HG03469 (cell line): ENCODE data around the gene PIGU.
"Not testable (repeated sequence)": the region's sequence is repeated elsewhere in the genome, so short reads cannot be mapped to it uniquely, and the experiment has no call there.

Experiments used
- ATAC-seq: cut with Tn5 transposase; IDR thresholded peaks from one replicate; pipeline ENCODE4 v1.9.1; 2021; ENCODE audit warnings: mild to moderate bottlenecking, moderate library complexity, moderate number of reproducible peaks; ENCODE audit not compliant: unreplicated experiment

The PIGU gene

DNA sequence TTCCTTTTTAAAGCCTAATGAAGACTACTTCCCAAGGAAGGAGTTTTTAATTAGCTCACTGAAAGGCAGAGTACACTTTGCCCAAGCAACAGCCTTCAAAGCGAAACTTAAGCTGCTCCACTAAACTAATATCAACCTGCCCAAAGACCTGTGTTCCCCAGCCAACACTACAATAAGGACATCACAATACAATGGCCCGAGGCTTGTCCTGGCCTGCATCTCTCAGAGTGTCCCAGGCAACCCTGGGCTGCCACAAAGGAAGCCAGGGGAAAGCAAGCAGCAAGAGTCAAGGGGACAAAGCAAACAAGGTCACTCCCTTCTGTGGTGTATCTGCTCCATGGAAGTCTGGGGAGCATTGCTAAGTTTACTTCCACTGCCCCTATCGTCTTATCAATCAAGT is 52.3 kb downstream of the PIGU start:
- no peak for ATAC-seq

DNA sequence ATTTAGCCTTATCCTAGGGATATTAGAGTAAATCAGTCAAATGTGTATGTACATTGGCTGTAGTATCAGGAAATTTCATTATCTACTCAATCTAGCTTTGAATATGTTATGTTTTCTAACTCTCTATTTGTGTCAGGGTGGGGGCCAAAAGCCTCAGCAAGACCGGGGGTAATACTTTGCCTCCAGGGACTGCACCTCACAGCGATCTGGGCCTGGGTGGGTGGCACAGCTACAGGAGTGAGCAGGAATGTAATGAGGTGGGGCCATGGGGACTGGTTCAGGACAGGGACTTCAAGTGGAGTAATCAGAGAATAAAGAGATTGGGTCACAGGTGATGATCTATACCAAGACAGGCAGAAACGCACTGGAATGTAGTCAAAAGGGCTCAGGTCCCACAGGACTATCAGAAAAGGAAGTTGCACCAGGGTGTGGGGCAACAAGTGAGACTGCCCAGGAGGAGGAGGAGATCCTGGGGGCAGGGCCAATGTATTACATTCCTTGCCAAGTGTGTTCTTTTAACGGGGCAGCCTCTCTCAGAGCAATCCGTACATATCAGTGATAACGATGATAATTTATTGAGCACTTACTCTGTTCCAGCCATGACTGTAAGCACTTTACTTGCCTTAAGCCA is 54.0 kb downstream of the PIGU start:
- ATAC-seq = no peak

DNA sequence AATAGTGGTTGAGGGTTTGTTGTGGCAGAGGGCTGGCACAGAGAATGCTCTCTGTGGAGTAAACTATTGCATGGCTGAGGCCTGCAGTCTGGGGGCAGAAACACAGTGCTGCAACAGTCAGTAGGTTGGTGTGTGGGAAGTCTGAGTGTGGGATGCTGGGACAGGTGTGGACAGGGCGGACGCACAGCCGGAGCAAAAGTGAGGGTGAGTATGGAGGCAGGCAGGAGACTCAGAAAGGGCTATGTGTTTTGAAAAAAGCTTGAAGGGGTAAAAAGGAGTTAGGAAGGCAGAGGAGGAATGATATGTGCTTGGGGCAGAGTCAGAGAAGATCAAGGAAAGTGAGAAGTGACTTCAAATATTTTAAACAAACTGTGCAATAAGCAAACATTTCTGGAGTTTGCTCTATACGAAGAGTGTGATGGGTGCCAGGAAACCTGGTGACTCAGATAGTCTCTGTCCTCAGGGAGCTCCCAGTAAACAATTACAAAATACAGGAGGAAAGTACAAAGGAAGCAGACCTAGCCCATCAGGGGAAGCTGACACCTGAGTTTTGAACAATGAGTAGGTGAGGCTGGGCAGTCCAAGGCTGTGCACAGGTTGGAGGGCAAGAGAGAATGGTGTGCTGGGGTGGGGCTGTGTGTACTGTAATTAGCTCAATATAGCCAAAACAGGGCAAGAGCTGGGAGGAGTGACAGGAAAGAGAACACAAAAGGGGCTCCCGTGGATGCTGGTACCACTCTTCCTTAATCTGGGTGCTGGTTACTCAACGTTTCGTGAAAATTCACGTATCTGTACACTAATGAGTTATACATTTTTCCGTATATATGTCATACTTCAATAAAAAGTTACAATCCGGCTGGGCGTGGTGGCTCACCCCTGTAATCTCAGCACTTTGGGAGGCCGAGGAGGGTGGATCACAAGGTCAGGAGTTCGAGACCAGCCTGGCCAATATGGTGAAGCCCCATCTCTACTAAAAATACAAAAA is 55.2 kb downstream of the PIGU start:
- no peak for ATAC-seq

DNA sequence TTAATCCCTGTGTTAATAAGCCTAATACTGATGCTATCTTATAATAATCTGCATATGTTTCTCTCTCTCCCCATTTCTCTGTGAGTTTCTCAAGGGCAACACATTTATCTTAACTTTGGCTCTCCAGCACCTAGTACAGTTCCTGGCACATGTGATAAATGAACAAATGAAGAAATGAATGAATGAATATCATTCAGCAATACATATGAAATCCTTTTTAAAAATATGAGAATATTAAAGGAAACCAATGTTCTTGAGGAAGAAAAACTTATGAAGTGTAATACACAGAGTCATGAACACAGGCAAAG is 55.9 kb downstream of the PIGU start:
- no peak for ATAC-seq

DNA sequence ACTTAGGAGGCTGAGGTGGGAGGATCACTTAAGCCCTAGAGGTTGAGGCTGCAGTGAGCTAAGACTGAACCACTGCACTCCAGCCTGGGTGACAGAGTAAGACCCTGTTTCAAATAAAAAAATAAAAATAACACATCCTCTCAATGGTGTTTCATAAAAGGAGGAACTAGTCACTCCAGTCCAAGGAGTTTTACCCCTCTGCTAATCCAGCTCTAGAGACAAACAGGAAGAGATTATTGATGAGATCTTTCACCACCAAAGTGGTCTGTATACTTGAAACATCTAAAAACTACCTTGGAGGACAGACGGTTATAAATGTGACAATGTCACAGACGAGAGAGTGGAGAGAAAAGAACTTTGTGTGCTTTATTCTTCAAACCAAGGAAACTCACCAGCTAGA is 58.2 kb downstream of the PIGU start:
- no peak for ATAC-seq

DNA sequence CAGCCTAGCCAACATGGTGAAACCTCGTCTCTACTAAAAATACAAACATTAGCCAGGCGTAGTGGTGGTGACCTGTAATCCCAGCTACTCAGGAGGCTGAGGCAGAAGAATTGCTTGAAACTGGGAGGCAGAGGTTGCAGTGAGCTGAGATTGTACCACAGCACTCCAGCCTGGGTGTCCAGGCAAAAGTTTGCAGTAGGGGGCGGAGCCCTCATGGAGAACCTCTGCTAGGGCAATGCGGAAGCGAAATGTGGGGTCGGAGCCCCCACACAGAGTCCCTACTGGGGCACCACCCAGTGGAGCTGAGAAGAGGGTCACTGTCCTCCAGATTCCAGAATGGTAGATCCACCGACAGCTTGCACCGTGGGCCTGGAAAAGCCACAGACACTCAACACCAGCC is 60.0 kb downstream of the PIGU start:
- ATAC-seq = not testable (repeated sequence)

DNA sequence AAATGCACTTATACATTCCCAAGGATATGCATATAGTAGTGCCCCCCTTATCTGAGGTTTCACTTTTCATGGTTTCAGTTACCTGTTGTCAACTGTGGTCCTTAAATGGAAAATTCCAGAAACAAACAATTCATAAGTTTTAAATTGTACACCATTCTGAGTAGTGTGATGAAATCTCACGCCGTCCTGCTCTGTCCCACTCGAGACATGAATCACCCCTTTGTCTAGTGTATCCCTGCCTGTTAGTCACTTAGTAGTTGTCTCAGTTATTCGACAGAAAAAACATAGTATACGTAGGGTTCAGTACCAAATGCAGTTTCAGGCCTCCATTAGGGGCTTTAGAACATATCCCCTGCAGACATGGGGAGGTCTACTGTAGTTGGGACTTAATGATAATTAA is 61.4 kb downstream of the PIGU start:
- ATAC-seq = no peak

DNA sequence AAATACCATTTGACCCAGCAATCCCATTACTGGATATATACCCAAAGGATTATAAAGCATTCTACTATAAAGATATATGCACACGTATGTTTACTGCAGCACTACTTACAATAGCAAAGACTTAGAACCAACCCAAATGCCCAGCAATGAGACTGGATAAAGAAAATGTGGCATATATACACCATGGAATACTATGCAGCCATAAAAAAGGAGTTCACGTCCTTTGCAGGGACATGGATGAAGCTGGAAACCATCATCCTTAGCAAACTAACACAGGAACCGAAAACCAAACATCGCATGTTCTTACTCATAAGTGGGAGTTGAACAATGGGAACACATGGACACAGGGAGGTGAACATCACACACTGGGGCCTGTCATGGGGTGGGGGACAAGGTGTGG is 64.9 kb downstream of the PIGU start:
- ATAC-seq = not testable (repeated sequence)

DNA sequence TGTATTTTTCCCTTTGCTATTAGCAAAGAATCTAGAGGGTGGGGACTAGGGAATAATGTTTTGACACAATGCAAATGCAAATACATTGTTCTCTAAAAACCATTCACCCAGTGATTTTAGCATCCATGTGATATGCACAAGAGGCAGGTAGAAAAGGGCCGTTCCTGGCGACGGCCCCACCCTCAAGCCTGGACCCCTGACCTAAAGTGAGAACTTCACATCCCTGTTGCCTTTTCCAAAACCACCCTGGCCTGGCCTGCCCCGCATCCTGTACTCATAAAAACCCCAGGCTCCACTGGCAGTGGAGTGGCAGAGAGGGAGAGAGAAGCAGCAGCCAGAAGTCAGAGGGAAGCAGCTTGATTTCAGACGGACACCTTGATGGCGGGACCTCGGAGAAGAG is 69.8 kb downstream of the PIGU start:
- no peak for ATAC-seq

DNA sequence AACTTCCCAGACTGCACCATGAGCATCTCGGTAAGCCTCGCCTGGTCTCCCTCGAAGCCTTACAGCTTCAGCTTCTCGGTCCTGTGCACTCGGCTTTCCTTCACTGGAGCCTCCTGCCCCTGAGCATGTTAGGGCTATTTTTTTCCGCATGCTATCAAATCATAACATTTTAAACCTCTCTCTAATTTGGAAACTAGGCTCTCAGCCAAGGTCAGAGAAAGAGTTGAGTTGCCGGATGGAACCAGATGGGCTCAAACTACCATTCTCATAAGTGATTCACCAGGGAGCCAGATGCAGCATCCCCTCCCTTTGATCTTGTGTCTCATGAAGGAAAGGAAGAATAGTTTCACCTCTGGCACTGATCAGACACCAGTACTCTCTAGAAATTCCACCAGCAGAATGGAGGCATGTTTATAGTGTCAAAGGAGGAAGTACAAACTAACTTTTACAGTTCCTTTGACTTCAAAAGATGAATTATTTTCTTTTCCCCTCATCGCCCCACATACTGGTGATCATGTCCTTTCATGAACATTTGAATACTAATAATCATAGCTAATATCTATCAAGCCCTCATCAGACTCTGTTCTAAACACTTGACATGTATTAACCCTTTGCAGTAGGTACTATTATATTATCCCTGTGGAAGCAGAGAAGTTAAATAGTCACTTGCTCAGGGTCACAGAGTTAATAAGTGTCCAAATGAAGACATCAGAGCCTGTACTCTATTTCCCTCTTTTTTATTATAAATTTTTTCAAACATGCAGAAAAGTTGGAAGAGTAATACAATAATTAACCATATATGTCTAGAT is 71.7 kb downstream of the PIGU start:
- ATAC-seq = no peak

DNA sequence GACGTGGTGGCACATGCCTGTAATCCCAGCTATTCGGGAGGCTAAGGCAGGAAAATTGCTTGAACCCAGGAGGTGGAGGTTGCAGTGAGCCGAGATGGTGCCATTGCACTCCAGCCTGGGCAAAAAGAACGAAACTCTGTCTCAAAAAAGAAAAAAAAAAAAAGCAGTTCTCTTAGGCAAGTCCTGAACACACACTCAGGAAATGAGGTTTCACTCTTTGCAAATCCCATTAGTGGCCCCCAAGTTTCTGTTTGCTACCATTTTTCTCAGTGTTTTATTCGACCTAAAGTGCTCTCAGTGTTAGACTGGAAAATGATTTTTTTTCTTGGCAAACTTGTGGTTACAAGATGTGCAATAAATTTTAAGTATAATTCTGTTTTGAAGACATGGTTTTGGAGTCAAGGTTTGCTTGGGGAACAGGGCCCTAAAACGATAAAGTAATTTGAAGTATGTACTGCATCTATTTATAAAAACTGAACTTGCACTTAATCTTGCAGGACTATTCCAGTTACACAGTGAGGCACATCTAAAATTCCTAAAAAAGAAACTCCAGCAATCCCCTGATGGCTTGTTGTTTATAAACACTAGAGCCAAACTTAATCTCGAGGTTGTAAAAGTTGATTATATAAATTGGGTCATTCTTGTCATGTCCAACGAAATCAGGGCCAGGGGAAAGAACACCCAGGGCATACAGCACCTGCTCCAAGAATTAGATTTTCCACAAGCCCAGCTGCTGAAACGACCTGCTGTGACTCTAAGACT is 75.8 kb downstream of the PIGU start:
- ATAC-seq = no peak

DNA sequence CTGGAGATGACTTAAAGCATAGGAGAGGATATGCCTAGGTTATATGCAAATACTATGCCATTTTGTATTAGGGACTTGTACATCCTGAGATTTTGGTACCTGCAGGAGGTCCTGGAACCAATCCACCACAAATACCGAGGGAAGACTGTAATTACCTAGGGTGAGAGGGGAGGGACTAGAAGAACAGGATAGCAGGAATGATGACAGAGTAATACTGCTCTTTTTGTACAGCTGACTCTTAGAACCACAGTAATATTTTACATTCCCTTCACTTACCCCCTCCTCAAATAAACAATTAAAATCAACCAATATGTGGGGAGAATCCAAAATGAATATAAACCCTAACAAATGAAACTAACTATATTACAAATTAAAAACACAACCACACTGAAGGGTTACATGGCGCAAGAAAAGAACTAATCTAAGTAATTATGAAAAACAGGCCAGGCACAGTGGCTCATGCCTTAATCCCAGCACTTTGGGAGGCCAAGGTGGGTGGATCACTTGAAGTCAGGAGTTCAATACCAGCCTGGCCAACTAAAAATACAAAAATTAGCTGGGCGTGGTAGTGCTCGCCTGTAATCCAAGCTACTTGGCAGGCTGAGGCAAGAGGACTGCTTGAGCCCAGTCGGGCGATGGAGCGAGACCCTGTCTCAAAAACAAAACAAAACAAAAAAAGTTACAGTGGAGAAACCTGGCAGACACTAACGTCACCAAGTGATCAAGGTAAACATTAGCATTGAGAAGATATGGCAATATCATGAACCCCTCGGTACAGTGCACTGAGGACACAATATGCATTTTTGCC is 81.3 kb downstream of the PIGU start:
- no peak for ATAC-seq

DNA sequence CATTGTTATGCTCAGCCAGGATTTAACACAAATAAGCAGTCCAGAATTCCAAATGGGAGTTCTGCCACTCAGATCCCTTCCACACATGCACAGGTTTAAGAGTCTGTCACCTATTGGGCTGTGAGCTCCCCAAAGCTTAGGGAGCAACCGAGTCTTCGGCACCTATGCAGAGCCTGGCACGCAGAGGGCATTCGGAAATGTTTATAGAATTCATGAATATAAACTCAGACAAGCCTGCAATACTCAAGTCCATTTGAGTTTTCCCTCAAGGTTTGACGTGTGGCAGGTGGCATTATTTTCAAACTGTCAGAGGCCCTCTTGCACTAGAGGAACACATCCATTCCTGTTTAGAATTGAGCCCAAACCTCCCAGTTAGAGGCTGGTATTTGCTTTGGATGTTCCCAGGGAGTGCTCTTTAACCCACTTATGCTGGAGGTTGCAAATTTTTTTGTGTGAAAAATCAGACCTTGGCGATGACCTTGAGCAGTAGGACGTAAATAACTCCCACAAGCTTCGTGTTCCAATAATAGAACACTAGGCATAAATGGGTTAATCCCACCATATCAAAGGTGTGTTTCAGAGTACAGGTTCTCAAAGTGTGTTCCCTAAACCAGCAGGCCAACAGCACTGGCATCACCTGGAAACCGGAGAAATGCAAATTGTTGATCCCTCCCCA is 90.3 kb downstream of the PIGU start:
- ATAC-seq = no peak

DNA sequence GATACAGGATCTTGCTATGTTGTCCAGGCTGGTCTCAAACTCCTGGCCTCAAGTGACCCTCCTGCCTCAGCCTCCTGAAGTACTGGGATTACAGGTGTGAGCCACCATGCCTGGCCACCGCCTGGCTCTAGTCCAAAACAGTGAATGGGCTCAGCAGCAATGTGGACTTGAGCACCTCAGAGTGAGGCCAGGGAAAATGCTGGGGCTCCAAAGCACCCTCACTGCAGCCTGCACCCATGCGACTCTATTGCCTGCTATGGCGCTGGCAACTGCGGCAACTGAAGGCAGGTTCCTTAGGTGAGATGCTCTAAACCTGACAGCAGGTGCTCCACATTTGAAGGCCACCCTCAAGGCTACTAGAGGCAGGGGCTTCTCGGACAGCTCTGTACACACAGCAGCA is 91.9 kb downstream of the PIGU start:
- ATAC-seq = no peak

DNA sequence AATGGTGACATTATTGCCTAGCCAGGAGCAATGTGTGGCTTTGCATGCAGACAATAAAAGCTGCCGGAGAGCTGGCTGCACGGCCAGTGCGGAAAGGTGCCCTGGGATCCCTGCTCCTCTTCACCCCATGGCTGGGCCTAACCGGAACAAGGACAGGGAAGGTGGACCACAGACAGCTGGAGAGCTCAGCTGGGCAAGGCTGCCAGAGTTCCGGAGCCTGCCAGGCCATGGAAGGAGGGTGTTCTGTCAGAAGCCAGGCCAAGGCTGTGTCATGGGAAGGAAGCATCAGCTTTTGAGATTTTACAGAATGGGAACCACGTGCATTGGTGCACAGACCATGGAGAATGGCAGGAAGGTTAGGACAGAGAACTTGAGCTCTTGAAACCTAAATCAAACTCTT is 93.3 kb downstream of the PIGU start:
- ATAC-seq = no peak

DNA sequence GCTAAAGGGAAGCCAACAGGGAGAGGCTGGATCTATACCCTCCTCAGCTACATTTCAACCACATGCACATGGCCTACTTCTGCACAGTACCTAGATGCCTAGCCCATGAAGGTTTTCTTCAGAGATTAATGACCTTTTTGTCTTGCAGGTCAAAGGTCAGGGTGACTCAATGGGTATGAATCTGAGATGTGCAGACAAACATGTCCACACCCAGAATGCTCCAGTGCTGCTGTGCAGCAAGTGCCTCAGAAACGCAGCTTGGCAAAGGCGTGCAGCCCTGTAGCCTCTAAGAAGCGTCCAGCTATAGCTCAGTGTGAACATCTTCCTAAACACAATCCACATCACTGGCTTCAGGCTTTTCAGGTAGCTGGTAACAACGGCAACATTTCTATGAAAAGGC is 94.0 kb downstream of the PIGU start:
- ATAC-seq = no peak

DNA sequence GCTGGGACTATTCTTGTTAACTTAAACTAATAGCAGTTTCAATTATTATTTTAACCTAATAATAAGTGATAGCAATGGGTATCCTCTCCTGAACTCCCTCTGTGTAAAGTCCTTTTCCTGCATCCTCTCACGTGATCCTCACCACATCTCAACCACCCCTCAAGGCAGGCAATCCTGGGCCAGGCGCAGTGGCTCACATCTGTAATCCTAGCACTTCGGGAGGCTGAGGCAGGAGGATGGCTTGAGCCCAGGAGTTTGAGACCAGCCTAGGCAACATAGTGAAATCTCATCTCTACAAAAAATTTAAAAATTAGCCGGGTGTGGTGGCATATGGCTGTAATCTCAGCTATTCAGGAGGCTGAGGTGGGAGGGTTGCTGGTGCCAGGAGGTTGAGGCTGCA is 94.7 kb downstream of the PIGU start:
- ATAC-seq = no peak

DNA sequence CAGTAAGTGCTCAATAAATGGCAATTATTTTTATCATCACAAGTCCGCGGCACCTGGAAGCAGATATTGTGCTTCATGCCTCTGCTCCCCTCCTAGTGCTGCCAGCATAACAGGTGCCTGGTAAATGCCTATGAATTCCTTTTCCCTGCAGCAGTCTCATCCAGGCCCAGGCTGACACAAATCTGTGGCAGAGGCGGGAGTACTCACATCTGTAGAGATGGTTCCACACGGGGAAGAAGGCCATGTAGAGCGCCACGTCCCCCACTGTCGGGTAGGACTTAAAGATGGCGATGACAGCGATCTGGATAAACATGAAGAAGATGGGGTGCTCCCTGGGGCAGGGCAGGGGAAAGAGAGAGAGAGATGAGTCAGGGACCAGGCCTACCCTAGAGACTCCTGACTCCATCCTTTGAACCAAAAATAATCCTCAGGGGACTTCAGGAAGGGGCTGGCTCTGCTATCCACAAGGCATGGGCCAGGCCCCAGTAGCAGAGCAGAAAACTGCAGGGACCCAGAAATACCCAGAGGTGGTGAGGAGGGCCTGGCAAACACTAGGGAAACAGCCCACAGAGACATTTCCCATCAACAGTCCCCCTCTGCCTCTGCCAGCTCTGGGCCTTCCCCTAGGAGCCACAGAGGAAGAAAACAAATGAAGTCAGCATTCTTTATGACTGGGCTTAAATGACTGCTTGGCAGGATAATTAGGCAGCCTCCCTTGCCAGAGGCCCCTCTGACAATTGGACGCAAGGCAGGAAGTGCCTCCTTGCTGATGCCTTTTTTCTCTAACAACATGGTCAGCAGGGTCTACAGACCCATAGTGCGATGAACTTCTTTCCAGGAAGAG is 95.3 kb downstream of the PIGU start:
- no peak for ATAC-seq
